Measurements from ENCODE around the gene LMX1B. TPM values are rescaled to one million over a fixed set of nuclear protein-coding genes. Genes with fewer than 3 reads are reported as not detected.

LMX1B gene
- total and polyA plus RNA-seq, 2 donors (not counting 1 experiment from before 2014, with no cell fraction given): not detected

DNA sequence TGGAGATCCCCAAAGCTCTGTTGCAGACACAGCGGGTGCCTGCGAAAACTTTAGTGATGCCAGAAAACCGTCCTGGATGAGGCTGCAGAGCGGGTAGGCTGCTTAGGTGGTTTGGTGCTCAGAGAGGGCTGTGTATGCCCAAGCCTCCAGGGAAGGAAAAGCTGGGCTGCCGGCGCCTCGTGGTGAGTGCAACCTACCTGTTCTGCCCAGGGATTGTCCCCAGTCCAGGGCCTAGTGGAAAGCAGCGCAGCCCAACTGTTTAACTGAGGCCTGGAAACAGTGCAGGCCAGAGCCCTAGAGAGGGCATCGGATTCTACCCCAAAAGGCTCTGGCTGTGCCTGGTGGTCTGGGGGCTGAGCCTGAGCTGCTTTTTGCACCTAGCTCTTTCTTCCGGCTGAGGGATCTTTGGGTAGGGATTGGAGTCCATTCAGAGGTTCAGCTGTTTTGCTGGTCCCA, 2.8 kb downstream of the LMX1B start:
- H3K9ac ChIP-seq (ENCODE audit: insufficient read depth, low read length): no peak overlapping the region
- H3K4me2 ChIP-seq (ENCODE audit: extremely low read depth, insufficient read depth, low read length): no peak overlapping the region
- no peak for DNase-seq (ENCODE audit: low read depth in 2 of 2)
- no peaks in the 10 kb centered on the region for H3K9me3 ChIP-seq (ENCODE audit: control insufficient read depth, insufficient read depth, low read depth, low read length)
- no peaks in the 10 kb centered on the region for H3K79me2 ChIP-seq (ENCODE audit: control insufficient read depth, insufficient read depth, low read length)
- H4K20me1 ChIP-seq (ENCODE audit: control insufficient read depth, extremely low read depth, insufficient read depth, low read length): no peaks in the 10 kb centered on the region
- H3K4me1 ChIP-seq (ENCODE audit: control insufficient read depth, extremely low read depth, insufficient read depth, low read length): no peaks in the 10 kb centered on the region
- H3K4me3 ChIP-seq (replicated peaks in 1 of 4; ENCODE audit: control extremely low read depth in 1 of 4, insufficient read depth in 1 of 4, low read depth in 3 of 4, low read length in 4 of 4): no peak overlapping the region
- no peaks in the 10 kb centered on the region for H3K36me3 ChIP-seq (ENCODE audit: control insufficient read depth, insufficient read depth, low read length)
- TF ChIP-seq, protein P1, sequence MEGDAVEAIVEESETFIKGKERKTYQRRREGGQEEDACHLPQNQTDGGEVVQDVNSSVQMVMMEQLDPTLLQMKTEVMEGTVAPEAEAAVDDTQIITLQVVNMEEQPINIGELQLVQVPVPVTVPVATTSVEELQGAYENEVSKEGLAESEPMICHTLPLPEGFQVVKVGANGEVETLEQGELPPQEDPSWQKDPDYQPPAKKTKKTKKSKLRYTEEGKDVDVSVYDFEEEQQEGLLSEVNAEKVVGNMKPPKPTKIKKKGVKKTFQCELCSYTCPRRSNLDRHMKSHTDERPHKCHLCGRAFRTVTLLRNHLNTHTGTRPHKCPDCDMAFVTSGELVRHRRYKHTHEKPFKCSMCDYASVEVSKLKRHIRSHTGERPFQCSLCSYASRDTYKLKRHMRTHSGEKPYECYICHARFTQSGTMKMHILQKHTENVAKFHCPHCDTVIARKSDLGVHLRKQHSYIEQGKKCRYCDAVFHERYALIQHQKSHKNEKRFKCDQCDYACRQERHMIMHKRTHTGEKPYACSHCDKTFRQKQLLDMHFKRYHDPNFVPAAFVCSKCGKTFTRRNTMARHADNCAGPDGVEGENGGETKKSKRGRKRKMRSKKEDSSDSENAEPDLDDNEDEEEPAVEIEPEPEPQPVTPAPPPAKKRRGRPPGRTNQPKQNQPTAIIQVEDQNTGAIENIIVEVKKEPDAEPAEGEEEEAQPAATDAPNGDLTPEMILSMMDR (conservative IDR thresholded peaks at IDR 0.05 in 1 of 2, IDR thresholded peaks at IDR 0.05 in 1 of 2; ENCODE audit: low read depth in 1 of 2, low read length in 2 of 2): no peak
- no peak for TF ChIP-seq EZH2 (IDR thresholded peaks at IDR 0.05; ENCODE audit: low read length, missing control alignments)
- H2AFZ ChIP-seq (ENCODE audit: low read length): no peak overlapping the region
- H3K27me3 ChIP-seq (ENCODE audit: control insufficient read depth, insufficient read depth, low read length): peaks cover 79% of the 10 kb centered on the region
- no peak overlapping the region for H3K27ac ChIP-seq (ENCODE audit: insufficient read depth, low read length)

DNA sequence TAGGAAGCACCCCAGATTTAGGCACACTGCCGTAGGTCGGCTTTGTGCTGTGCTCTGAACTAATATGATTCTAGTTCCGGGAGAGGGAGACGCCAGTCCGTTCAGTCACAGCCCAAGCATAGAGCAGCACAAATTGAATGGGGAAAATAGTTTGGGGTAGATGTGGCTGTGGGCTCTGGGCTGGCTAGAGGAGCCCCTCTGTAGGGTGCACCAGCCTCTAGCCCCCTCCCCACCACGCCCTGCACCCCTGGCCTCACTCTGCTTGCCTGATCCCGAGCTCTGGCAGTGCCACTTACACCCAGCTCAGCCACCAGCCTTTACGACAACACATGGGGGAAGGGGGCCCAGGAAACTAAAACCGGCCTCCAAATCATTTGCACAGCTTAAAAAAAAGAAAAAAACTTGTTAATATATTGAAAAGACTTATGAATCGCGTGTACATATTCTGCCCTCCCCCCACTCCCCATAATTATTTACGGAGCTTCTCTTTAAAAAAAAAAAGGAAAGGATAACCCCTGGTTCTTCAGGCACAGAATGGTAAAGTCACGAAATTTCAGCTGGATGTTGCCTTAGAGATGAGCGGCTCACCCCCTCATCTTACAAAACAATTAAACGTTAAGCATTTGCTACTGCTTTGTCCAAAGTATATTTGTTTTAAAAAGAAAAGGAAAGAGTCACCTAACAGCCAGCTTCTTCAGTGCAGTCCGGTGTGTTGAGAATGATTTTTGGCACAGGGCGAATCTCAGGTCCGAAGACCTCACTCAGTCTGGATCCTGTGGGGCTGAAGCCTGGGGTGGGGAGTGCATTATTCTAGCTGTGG, 3.5 kb downstream of the LMX1B start:
- Histone ChIP-seq H3K36me3 (ENCODE audit: control insufficient read depth, insufficient read depth, low read length) (no peaks in the 10 kb centered on the region), H3K79me2 (ENCODE audit: control insufficient read depth, insufficient read depth, low read length) (no peaks in the 10 kb centered on the region), H3K4me2 (ENCODE audit: extremely low read depth, insufficient read depth, low read length) (no peak overlapping the region), H3K9me3 (ENCODE audit: control insufficient read depth, insufficient read depth, low read depth, low read length) (no peaks in the 10 kb centered on the region), H3K27ac (ENCODE audit: insufficient read depth, low read length) (no peak overlapping the region), H2AFZ (ENCODE audit: low read length) (no peak overlapping the region), H3K4me3 (replicated peaks in 1 of 4; ENCODE audit: control extremely low read depth in 1 of 4, insufficient read depth in 1 of 4, low read depth in 3 of 4, low read length in 4 of 4) (no peak overlapping the region), H4K20me1 (ENCODE audit: control insufficient read depth, extremely low read depth, insufficient read depth, low read length) (no peaks in the 10 kb centered on the region), H3K4me1 (ENCODE audit: control insufficient read depth, extremely low read depth, insufficient read depth, low read length) (no peaks in the 10 kb centered on the region), H3K27me3 (ENCODE audit: control insufficient read depth, insufficient read depth, low read length) (peaks cover 79% of the 10 kb centered on the region), H3K9ac (ENCODE audit: insufficient read depth, low read length) (no peak overlapping the region)
- no peak for DNase-seq (ENCODE audit: low read depth in 2 of 2)
- TF ChIP-seq EZH2 (IDR thresholded peaks at IDR 0.05; ENCODE audit: low read length, missing control alignments): no peak
- TF ChIP-seq, protein P1 (conservative IDR thresholded peaks at IDR 0.05 in 1 of 2, IDR thresholded peaks at IDR 0.05 in 1 of 2; ENCODE audit: low read depth in 1 of 2, low read length in 2 of 2): no peak

DNA sequence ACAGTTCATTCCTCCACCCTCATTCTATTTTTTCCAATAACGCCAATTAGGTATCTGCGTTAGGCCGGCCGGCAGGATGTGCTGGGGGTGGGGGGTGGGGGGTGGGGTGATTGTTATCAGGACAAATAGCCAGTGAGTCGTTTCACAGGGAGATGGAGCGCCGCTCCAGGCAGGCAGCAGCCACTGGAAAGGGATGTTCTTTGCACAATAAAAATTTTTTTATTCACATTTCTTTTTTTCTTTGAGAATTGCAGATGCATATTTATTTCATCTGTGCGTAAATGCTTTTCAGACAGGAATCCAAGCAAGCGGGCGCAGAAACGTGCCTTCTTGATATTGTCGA, 4.1 kb downstream of the LMX1B start:
- Histone ChIP-seq H3K9ac (ENCODE audit: insufficient read depth, low read length) (no peak overlapping the region), H4K20me1 (ENCODE audit: control insufficient read depth, extremely low read depth, insufficient read depth, low read length) (no peaks in the 10 kb centered on the region), H3K4me3 (replicated peaks in 1 of 4; ENCODE audit: control extremely low read depth in 1 of 4, insufficient read depth in 1 of 4, low read depth in 3 of 4, low read length in 4 of 4) (no peak overlapping the region), H3K79me2 (ENCODE audit: control insufficient read depth, insufficient read depth, low read length) (no peaks in the 10 kb centered on the region), H2AFZ (ENCODE audit: low read length) (no peak overlapping the region), H3K4me2 (ENCODE audit: extremely low read depth, insufficient read depth, low read length) (no peak overlapping the region), H3K36me3 (ENCODE audit: control insufficient read depth, insufficient read depth, low read length) (no peaks in the 10 kb centered on the region), H3K27me3 (ENCODE audit: control insufficient read depth, insufficient read depth, low read length) (peaks cover 81% of the 10 kb centered on the region), H3K4me1 (ENCODE audit: control insufficient read depth, extremely low read depth, insufficient read depth, low read length) (no peaks in the 10 kb centered on the region), H3K27ac (ENCODE audit: insufficient read depth, low read length) (no peak overlapping the region), H3K9me3 (ENCODE audit: control insufficient read depth, insufficient read depth, low read depth, low read length) (no peaks in the 10 kb centered on the region)
- TF ChIP-seq, protein P1 (conservative IDR thresholded peaks at IDR 0.05 in 1 of 2, IDR thresholded peaks at IDR 0.05 in 1 of 2; ENCODE audit: low read depth in 1 of 2, low read length in 2 of 2): no peak
- TF ChIP-seq EZH2 (IDR thresholded peaks at IDR 0.05; ENCODE audit: low read length, missing control alignments): no peak
- DNase-seq (ENCODE audit: low read depth in 2 of 2): no peak
